HG03575 (cell line): ENCODE results near the gene HCN3.
"Not testable (repeated sequence)": the region's sequence is repeated elsewhere in the genome, so short reads cannot be mapped to it uniquely, and the experiment has no call there.

Source experiments
- ATAC-seq: cut with Tn5 transposase; IDR thresholded peaks from one replicate; pipeline ENCODE4 v1.9.1; 2021; ENCODE audit not compliant: unreplicated experiment, insufficient number of reproducible peaks, low FRiP score; ENCODE audit errors: extremely low read depth

The HCN3 gene

DNA sequence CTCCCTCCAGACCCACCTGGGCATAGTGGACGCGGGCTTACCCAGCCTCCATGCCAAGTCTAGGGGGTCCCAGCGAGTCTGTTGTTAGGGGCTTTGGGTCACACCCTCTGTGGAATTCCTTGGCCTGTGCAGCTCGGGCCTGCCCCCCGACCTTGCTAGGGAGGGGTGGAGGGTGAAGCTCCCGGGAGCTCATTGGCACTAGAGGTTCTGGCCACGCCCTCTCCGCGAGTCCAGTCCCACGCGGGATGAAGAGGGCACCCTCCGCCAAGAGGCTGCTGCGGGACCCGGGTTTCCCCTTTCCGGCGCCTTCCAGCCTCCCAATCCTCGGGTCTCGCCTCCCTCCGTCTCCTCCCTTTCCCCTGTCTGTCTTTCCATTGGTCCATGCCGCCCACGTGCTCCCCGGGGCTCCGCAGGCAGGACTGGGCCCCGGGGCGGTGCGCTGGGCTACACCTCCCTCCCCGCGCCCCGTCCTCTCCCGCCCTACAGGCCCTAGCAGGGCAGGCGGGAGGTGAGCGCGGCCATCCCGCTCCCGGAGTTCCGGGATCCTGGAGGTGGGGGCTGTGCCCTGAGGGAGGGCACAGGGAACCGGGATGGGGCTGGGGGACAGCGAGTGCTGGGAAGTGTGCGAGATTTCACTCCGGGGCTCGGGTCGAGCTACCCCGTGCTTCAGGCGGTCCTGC, 46.9 kb downstream of the HCN3 start:
- no peak for ATAC-seq

DNA sequence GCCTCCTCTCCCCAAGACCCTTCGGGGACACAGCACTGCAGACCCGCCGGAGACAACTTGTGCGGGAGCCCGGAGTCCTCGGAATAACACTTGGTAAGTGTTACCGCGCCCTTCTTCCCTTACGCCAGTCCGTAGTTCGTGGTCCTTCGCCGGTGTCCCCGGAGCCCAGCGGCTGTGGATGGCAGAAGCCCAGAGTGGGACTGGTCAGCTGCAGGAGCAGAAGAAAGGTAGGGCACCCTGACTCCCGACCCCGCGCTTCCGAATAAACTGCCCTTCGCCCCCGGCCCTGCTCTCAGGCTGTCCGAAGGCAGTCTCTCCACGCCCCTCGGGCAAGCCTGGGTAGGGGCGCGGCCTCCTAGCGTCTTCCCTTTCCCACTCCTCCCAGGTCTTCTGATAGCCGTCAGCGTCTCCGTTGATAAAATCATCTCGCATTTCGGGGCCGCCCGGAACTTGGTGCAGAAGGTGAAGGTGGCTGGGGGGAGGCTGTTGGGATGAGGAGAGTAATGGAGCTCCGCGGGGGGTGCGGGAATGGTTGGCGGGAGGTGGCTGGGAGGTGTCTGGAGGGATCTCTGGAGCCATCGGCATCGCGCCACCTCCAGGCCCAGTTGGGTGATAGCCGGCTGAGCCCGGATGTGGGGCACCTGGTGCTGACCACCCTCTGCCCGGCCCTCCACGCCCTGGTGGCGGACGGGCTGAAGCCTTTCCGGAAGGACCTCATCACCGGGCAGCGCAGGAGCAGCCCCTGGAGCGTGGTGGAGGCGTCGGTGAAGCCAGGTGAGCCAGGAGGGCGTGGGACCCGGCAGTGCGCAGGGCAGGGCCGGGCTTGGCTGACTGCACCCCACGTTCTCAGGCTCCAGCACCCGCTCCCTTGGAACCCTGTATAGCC, 47.7 kb downstream of the HCN3 start:
- no peak for ATAC-seq

DNA sequence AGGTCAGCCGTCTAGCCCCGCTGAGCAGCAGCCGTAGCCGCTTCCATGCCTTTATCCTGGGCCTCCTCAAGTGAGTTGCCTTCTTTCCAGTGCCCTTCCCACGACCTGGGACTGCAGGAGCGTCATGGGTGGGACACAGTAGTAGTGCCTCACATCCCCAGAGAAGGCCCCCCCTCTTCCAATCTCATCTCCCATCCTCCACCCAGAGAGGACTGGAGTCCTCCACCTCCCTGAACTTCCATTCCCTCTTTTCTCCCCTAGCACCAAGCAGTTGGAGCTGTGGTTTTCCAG, 48.3 kb downstream of the HCN3 start:
- no peak for ATAC-seq

DNA sequence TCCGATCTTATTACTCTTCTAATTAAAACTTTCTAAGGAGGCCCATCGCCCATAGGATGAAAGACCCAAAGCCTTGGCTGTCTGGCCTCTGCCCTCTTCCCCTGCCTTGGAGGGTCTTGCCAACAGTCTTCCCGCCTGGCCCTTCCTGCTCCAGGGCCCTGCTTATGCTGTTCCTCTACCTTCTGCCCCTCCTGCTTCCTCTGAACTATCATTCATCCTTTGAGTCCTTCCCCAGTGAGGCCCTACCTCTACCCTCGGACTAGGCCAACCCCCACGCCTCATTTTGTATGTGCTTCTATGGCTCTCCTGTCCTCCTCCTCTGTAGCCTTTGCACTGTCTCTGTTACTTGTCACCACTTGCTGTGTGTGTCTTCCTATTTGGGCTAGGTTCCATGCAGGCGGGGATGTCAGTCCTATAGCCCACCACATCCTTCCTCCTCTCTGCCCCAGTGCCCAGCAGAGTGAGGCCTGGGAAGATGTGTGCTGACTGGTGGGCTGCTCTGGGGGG, 48.8 kb downstream of the HCN3 start:
- ATAC-seq, result no peak

DNA sequence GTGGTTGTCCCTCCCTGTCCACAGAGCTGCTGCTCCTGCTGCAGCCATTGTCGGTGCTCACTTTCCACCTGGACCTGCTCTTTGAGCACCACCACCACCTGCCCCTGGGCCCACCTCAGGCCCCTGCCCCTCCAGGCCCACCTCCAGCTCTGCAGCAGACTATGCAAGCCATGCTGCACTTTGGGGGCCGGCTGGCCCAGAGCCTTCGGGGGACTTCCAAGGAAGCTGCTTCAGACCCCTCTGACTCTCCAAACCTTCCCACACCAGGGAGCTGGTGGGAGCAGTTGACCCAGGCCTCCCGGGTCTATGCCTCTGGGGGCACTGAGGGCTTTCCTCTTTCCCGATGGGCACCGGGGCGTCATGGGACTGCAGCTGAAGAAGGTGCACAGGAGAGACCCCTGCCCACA, 49.4 kb downstream of the HCN3 start:
- ATAC-seq, result no peak

DNA sequence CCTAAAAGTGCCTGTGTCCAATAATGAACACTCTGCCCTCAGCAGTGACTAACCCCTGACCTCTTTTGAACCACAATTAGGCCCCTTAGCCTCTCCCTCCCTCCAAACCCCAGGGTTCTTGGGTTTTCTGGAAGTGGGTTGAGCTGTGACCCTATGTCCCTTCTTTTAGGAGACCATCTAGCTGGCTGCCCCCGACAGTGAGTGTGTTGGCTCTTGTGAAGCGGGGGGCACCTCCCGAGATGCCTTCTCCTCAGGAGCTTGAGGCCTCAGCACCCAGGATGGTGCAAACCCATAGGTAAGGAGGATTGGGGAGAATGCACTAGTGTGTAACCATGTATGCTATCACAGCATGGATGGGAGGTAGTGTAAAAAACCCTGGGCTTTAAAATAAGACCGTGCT, 50.7 kb downstream of the HCN3 start:
- ATAC-seq, result no peak

DNA sequence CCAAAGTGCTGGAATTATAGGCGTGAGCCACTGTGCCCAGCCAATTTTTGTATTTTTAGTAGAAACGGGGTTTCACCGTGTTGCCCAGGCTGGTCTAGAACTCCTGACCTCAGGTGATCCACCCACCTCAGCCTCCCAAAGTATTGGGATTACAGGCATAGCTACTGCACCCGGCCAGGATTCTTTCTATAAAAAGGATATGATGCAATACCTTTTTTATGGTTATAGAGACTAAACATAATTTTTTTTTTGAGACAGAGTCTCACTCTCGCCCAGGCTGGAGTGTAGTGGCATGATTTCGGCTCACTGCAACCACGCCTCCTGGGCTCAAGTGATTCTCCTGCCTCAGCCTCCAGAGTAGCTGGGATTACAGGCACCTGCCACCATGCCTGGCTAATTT, 51.6 kb downstream of the HCN3 start:
- not testable (repeated sequence) for ATAC-seq

DNA sequence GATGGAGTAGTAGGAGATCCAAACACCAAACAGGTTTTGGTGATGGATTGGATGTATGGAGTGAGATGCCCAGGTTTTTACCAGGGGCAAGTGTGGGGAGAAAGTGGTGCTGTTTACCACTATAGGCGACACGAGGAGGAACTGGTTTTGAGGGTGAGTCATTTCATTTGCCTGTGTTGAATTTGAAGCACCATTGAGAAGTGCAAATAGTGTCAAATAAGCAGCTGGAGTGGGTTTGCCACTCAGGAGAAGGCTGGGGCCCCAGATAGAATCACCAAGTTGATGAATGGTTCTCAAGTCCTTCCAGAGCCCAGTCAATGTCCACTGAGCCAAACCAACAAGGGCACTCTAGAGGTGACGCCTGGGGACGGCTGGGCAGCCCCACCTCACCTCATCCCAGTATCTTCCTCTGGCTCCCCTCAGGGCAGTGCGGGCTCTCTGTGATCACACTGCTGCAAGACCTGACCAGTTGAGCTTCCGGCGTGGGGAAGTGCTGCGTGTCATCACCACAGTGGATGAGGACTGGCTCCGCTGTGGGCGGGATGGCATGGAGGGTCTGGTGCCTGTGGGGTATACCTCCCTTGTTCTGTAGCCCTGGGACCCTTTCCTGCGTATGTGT, 52.8 kb downstream of the HCN3 start:
- ATAC-seq, result no peak

DNA sequence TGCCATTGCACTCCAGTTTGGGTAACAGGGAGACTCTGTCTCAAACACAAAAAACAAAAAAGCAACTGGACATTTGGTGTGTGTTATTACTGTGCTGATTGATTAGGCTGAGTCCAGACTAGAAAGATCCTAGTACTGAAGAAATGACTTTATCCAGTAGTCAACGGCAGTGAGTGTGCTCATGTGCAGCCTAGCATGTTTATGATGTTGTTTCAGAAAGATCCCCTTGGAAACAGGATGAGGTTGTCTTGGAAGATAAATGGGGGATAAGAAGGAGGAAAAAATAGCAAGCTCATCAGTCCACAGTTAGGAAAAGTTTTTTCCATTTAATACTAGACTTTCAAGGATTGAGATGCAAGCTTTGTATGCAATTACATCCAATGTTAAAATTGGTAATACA, 57.7 kb downstream of the HCN3 start:
- ATAC-seq, result no peak
